GM19099 (cell line): ENCODE data around the gene HCAR2.
"Not testable (repeated sequence)": the region's sequence is repeated elsewhere in the genome, so short reads cannot be mapped to it uniquely, and the experiment has no call there.

Experiments
- POLR2A ChIP-seq: IDR thresholded peaks from 3 replicates; pipeline ENCODE4 v1.6.1; 2011; ENCODE audit warnings: low read depth; ENCODE audit not compliant: insufficient read length; ENCODE audit errors: extremely low read depth

HCAR2 gene

DNA sequence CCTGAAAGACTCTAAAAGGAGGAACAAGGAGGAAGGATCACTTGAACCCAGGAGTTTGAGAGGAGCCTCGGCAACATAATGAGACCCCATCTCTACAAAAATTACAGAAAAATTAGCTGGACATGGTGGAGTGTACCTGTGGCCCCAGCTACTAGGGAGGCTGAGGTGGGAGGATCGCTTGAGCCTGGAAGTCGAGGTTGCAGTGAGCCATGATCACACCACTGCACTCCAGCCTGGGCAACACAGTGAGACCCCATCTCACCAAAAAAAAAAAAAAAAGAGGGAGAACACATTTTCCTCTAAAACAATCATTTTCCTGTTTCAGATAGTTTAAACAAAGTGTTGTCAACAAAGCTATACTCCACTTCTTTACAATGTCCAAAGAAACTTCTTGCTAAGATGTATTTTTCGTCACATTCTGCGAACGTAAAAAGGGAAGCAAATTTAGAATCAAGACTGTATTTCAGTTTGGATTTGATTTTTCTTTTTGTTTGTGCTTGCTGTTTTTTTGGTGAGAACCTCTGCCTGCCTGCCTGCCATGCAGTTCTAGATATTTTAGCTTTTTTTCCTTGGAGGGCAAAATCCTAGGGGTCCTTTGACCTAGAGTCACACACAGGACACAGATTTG, 22.4 kb upstream of the HCAR2 start:
- TF ChIP-seq POLR2A: no peak

- no peak for TF ChIP-seq POLR2A
These were observed 21.6 kb upstream of the HCAR2 start for GRCh38 chr12:122724641-122725243.

DNA sequence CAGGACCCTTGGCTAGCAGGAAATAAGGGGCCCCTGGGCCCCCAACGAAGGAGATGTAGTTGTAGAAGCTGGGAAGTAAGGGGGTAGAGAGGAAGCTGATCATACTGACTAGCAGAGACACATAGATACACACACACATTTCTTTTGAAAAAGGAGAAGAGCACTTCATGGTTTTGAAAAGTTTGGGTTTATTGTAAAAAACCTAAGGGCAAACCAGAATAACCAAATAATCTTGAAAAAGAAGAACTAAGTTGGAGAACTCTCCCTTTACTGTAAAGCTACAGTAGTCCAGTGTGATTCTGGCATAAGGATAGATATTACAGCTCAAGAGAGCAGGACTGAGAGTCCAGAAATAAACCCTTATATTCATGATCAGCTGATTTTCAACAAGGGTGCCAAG, 19.2 kb upstream of the HCAR2 start:
- TF ChIP-seq POLR2A: no peak

GRCh38 chr12:122721057-122721545, 17.9 kb upstream of the HCAR2 start:
- no peak for TF ChIP-seq POLR2A

GRCh38 chr12:122716658-122717057, 13.5 kb upstream of the HCAR2 start, which contains the start of gene HCAR3:
Gene HCAR3, minus strand, starts transcription at chr12:122716811. Its CDS starts 74 bp downstream, at chr12:122716737.
- TF ChIP-seq POLR2A: not testable (repeated sequence)

DNA sequence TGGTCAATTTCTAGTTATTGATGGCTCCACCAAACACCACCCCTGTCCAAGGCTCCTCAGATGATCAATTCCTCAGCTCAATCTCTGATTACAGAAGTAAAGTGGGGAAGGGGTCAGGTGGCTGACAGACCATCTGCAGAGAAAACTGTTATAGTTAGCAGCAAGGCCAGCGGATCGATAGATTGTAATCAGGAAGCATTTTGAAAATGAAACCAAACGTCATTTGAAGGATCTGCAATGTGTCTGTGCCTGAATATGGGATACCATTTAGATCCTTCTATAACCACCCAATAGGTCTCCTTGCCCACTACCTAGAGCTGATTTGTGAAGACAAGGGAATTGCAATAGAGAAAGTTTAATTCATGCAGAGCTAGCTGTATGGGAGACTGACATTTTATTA, 11.6 kb downstream of the HCAR2 start:
- TF ChIP-seq POLR2A: no peak

DNA sequence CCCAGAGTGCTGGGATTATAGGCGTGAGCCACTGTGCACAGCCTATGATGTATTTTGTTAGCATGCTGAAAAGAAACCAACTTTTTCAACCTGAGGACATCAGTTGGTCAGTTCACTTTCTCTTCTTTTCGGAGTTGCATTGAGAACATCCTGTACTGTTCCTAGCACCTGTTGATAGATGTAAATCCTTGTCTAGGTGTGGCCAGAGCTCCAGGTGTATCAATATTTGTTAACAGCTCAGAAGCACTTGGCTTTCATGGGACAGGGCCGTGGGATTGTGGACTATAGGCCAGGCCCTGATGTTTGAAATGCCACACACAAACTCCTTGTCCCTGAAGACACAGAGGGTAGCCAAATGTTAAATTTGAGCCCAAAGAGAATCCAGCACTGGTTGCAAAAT, 14.9 kb downstream of the HCAR2 start:
- TF ChIP-seq POLR2A: no peak

DNA sequence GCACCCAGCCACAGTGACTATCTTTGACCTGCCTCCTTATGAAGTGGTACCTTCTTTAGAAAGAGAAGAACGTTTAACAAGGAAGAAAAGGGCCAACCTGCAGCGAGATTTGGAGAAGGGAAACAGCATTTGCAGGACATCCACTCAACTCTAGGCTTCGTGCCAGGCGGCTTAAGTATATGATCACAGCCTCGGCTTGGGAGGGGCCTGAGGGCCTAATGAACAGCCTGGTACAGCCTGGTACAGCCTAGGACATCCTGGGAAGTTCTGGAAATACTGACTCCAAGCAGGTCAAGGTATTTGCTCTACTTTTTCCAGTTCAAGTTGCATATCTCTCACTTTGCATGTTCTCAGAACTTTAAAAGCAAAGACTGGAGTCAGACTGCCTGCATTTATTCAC, 16.1 kb downstream of the HCAR2 start:
- TF ChIP-seq POLR2A: no peak

GRCh38 chr12:122686538-122686937, 16.6 kb downstream of the HCAR2 start:
- TF ChIP-seq POLR2A: no peak

GRCh38 chr12:122684297-122684813, 18.8 kb downstream of the HCAR2 start:
- TF ChIP-seq POLR2A: no peak

- no peak for TF ChIP-seq POLR2A
These were observed 21.3 kb downstream of the HCAR2 start for GRCh38 chr12:122681814-122682213.

- no peak for TF ChIP-seq POLR2A
These were observed 30.6 kb downstream of the HCAR2 start for GRCh38 chr12:122672515-122672914.

GRCh38 chr12:122669397-122670070, 33.6 kb downstream of the HCAR2 start:
- TF ChIP-seq POLR2A: no peak

DNA sequence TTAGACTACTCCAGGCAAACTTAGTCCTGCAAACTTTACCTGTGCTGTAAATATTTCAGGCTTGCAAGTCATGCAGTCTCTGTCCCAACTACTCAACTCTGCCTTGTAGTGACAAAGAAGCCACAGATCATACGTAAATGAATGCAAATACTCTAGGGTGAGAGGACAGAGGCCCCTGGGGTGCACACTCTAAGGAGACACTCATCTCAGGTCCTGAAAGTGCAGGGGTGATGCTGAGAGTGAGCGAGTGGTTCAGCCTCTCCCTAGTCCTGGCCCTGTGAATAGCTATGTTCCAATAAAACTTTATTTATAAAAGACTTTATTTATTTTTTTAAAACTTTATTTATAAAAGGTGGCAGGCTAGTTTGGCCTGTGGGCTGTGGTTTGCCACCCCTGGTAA, 34.9 kb downstream of the HCAR2 start:
- no peak for TF ChIP-seq POLR2A

DNA sequence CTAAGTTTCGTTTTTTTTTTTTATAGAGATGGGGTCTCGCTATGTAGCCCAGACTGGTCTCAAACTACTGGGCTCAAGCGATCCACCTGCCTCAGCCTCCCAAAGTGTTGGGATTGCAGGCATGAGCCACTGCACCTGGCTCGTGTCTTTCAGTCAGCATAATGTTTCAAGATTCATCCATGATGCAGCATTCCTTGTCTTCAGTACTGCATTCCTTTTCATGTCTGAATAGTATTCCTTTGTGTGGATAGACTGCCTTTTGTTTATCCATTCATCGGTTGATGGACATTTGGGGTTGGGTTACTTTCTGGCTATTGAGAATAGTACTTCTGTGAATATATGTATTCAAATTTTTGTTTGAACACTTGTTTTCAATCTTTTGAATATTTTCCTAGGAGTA, 37.4 kb downstream of the HCAR2 start:
- no peak for TF ChIP-seq POLR2A

GRCh38 chr12:122665349-122665748, 37.8 kb downstream of the HCAR2 start:
- TF ChIP-seq POLR2A: no peak

DNA sequence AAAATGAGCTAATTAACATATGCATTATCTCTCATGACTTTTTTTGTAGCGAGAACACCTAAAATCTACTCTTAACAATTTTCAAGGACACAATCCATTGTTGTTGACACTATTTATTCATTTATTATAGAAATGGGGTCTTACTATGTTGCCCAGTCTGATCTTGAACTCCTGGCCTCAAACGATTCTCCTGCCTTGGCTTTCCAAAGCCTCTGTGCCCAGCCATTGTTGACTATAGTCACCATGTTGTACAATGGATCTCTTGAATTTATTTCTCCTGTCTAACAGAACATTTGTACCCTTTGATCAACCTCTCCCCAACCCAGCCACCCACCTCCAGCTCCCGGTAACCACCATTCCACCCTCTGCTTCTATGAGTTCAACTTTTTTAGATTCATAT, 41.2 kb downstream of the HCAR2 start:
- TF ChIP-seq POLR2A: no peak

- TF ChIP-seq POLR2A: no peak
These were observed 41.9 kb downstream of the HCAR2 start for GRCh38 chr12:122661246-122661645.
